Measurements from ENCODE around the gene UCN.

GRCh38 chr2:27278010-27278409 lies 30.2 kb downstream of the UCN start:
- TF ChIP-seq POLR2A (IDR thresholded peaks at IDR 0.05; ENCODE audit: low read length): no peak
- TF ChIP-seq GATA1 (IDR thresholded peaks at IDR 0.05; ENCODE audit: low read depth, low read length): no peak

Measured in erythroblast (primary cell).